K562 (cell line): ENCODE data around the gene DYNLT2. TPM values are rescaled to one million over a fixed set of nuclear protein-coding genes. Genes with fewer than 3 reads are reported as not detected.

Experiments
- ATAC-seq: fragments of 200-7000 bp; cut with Tn5 transposase; 3 replicates; pipeline ENCODE4 v1.9.1; 2020; ENCODE audit warnings: moderate library complexity
- BruUV-seq: library from RNA; stranded (reverse); fragments of 400-500 nt; replicated peaks from 2 replicates; lab custom pipeline; 2021; lab: Mats Ljungman, UMichigan
- CTCF ChIA-PET: fragments of 300-600 bp; formaldehyde crosslinking; extraction: SDS; loops from one replicate; lab custom pipeline; 2021; ENCODE audit warnings: low intra/inter-chr PET ratio; lab: Yijun Ruan, JAX
- POLR2A ChIA-PET: fragments of 300-600, 350-650 bp; sonication (Branson Sonifier 250); formaldehyde crosslinking; extraction: SDS; loops from one replicate; lab custom pipeline; 2021; ENCODE audit warnings: antibody characterized with exemption, inconsistent platforms; lab: Yijun Ruan, JAX
- DNase-seq, 4 experiments: peaks; one replicate each; pipeline versions ENCODE4 v3.0.0 to v3.0.0-alpha.2; 2011 to 2018; ENCODE audit warnings: low spot score in 3 of 4, mixed read lengths in 3 of 4; ENCODE audit errors: extremely low read depth in 1 of 4
- FAIRE-seq: peaks from 2 replicates; lab custom pipeline; 2011; peaks lifted over from hg19 to GRCh38; lab: Jason Lieb, UNC
- H2AFZ ChIP-seq: 2 replicates; pipeline ENCODE4 v1.6.0; 2011; ENCODE audit warnings: low read depth, low read length, control low read depth, inconsistent platforms
- H3K27ac ChIP-seq: fragments of 200-600 bp; 3 replicates; pipeline ENCODE4 v1.8.0; 2011; ENCODE audit warnings: low read depth, mild to moderate bottlenecking, control low read depth, inconsistent platforms, low read length, moderate library complexity, mixed read lengths; ENCODE audit errors: extremely low read depth
- H3K27me3 ChIP-seq, 2 experiments: fragments of 300-600 bp in 1 of 2; 2 replicates in 1 of 2; 3 replicates in 1 of 2; pipeline versions ENCODE4 v1.6.0 to v1.8.0; 2011; ENCODE audit warnings: inconsistent platforms in 2 of 2, low read length in 2 of 2, mild to moderate bottlenecking in 1 of 2, mixed read lengths in 1 of 2, moderate library complexity in 1 of 2; ENCODE audit not compliant: control insufficient read depth in 2 of 2, insufficient read depth in 2 of 2
- H3K36me3 ChIP-seq: fragments of 300-600 bp; 3 replicates; pipeline ENCODE4 v1.8.0; 2011; ENCODE audit warnings: mild to moderate bottlenecking, low read length, inconsistent platforms; ENCODE audit not compliant: control insufficient read depth, insufficient read depth
- H3K4me1 ChIP-seq, 2 experiments: fragments of 200-600 bp in 1 of 2; replicated peaks in 1 of 2; 2 replicates in 1 of 2; 3 replicates in 1 of 2; pipeline versions ENCODE4 v1.5.1 to v1.8.0; 2011; ENCODE audit warnings: inconsistent platforms in 2 of 2, low read length in 2 of 2, mild to moderate bottlenecking in 1 of 2, mixed read lengths in 1 of 2, moderate library complexity in 1 of 2; ENCODE audit not compliant: control insufficient read depth in 2 of 2, insufficient read depth in 2 of 2
- H3K4me2 ChIP-seq: 2 replicates; pipeline ENCODE4 v1.6.1; 2011; ENCODE audit warnings: low read length, control low read depth, inconsistent platforms, mixed read lengths; ENCODE audit not compliant: insufficient read depth
- H3K4me3 ChIP-seq: fragments of 200-600 bp; sonication (generic), shearing (Covaris generic); 2 replicates; pipeline ENCODE4 v1.5.1; 2016; ENCODE audit warnings: control low read depth, inconsistent platforms
- H3K79me2 ChIP-seq: fragments of 200-600 bp; 3 replicates; pipeline ENCODE4 v1.8.0; 2011; ENCODE audit warnings: low read length, inconsistent platforms; ENCODE audit not compliant: control insufficient read depth, insufficient read depth
- H3K9ac ChIP-seq, 2 experiments: 2 replicates each; pipeline versions ENCODE4 v1.6.0 to v1.6.1; 2011; ENCODE audit warnings: low read depth in 2 of 2, low read length in 2 of 2, control low read depth in 1 of 2, inconsistent platforms in 1 of 2, mild to moderate bottlenecking in 1 of 2, mixed read lengths in 1 of 2; ENCODE audit not compliant: insufficient read depth in 1 of 2
- H3K9me1 ChIP-seq: one replicate; pipeline ENCODE4 v1.6.0; 2011; ENCODE audit warnings: inconsistent platforms, mild to moderate bottlenecking, low read length, moderate library complexity; ENCODE audit not compliant: control insufficient read depth, insufficient read depth
- H3K9me3 ChIP-seq: replicated peaks from 2 replicates; pipeline ENCODE4 v1.5.1; 2011; ENCODE audit warnings: low read depth, low read length, inconsistent platforms; ENCODE audit not compliant: control insufficient read depth, insufficient read depth
- H4K20me1 ChIP-seq: replicated peaks from 2 replicates; pipeline ENCODE4 v1.6.1; 2011; ENCODE audit warnings: low read length, inconsistent platforms, mixed read lengths; ENCODE audit not compliant: control insufficient read depth, insufficient read depth
- CBX2 ChIP-seq: fragments of 200-600 bp; sonication (generic); IDR thresholded peaks from one replicate; pipeline ENCODE4 v1.6.1; 2012; ENCODE audit warnings: mild to moderate bottlenecking, low read length, inconsistent platforms; ENCODE audit not compliant: insufficient read depth, poor library complexity, severe bottlenecking
- NBN ChIP-seq: fragments of 450-650 bp; IDR thresholded peaks from 2 replicates; pipeline ENCODE4 v1.6.1; 2016; ENCODE audit warnings: low read depth, mild to moderate bottlenecking
- SMARCA5 ChIP-seq: fragments of 450-650 bp; IDR thresholded peaks from 2 replicates; pipeline ENCODE4 v1.6.1; 2016
- ZNF408 ChIP-seq: fragments of 250-450 bp; sonication (Bioruptor Pico); IDR thresholded peaks from 2 replicates; pipeline ENCODE4 v1.4.0; 2020; ENCODE audit warnings: low read depth, mild to moderate bottlenecking, moderate library complexity
- WGBS: fragments of 100-300 bp; shearing (Covaris generic); methylation state at CpG from one replicate; pipeline ENCODE4 v1.1.6; 2016; ENCODE audit warnings: low coverage, mixed read lengths; ENCODE audit not compliant: insufficient coverage; ENCODE audit errors: missing lambda C conversion rate; 5-methylcytosine and 5-hydroxymethylcytosine counted together
- in situ Hi-C: fragments of 300-500 bp; cut with MboI; formaldehyde crosslinking; loops from 4 replicates; pipeline ENCODE4 v1.15.0; 2018; ENCODE audit warnings: inconsistent platforms, mixed read lengths
- intact Hi-C: fragments of 100-400 bp; cut with micrococcal nuclease; formaldehyde crosslinking; loops from 2 replicates; pipeline ENCODE4 v1.14.2; 2022
- polyA plus RNA-seq, 8 experiments: library from polyadenylated mRNA; depleted of rRNA in 4 of 8; stranded (reverse) in 5 of 8; unstranded in 3 of 8; fragments of >200 nt; fragmentation: Nextera tagmentation in 2 of 8; fragmentation: Illumina TruSeq in 1 of 8; extraction: Ambion mirVana in 2 of 8; extraction: Trizol in 1 of 8; gene quantifications; 2 replicates each; pipeline versions ENCODE4 v1.2.1 to v1.2.3, GENCODE V29; 2011 to 2014; ENCODE audit warnings: inconsistent platforms in 1 of 8, missing spikeins in 1 of 8
- total RNA-seq, 7 experiments: library from RNA; depleted of rRNA in 6 of 7; stranded (reverse); fragments of >200 nt in 6 of 7; fragmentation: Illumina TruSeq in 2 of 7; extraction: Trizol in 2 of 7; gene quantifications; 2 replicates each; pipeline versions ENCODE4 v1.2.1 to v1.2.3, GENCODE V29; 2011 to 2021; ENCODE audit warnings: low replicate concordance in 1 of 7
- TF ChIP-seq, protein P1 (sequence below): fragments of 450-650 bp; formaldehyde crosslinking; conservative IDR thresholded peaks from 2 replicates; pipeline ENCODE4 v1.4.0; 2022; ENCODE audit warnings: mild to moderate bottlenecking, missing genetic modification characterization

The DYNLT2 gene
- total and polyA plus RNA-seq, 9 of the 15 experiments (the other 6 are each of a cell fraction or from before 2014, with no cell fraction given) = 2.0 to 12.8 (median 6.3) TPM

GRCh38 chr6:169788809-169789145, 37.4 kb upstream of the DYNLT2 start:
- Histone ChIP-seq H3K36me3 (no peaks in the 10 kb centered on the region), H3K27me3 (peaks cover 48 to 78% of the 10 kb centered on the region in 2 experiments), H3K9me3 (no peaks in the 10 kb centered on the region), H3K4me1 (peaks cover 11 to 20% of the 10 kb centered on the region in 2 experiments; a peak in 3 of 5 replicates), H3K4me2 (no peak overlapping the region), H3K9me1 (peaks cover 2% of the 10 kb centered on the region), H3K9ac (no peak overlapping the region), H3K4me3 (no peak overlapping the region), H3K79me2 (no peaks in the 10 kb centered on the region), H4K20me1 (peaks cover 19% of the 10 kb centered on the region; the same call in 1 of the 2 replicates), H2AFZ (no peak overlapping the region), H3K27ac (no peak overlapping the region)
- FAIRE-seq (peak; percentile 29), ATAC-seq (no peak), DNase-seq (no peak)
- POLR2A ChIA-PET = interaction anchor here (0.6 to 4.4 kb wide), 2 partner anchors 16 to 61 kb away, joined by 3 to 29 read pairs; no protein-coding TSS in a partner anchor
- in situ Hi-C loops (no loop called here), intact Hi-C loops (no loop called here)
- BruUV-seq = no TSS peak
- 6% methylated on average over 4 of the region's 4 CpGs for WGBS
- CTCF ChIA-PET = interaction anchor here (2.8 kb wide), 1 partner anchor 741 kb away, joined by 20 read pairs; no protein-coding TSS in a partner anchor
- TF ChIP-seq CBX2 = peak; percentile 36
- TF ChIP-seq ZNF408 = no peak
- TF ChIP-seq, protein P1, sequence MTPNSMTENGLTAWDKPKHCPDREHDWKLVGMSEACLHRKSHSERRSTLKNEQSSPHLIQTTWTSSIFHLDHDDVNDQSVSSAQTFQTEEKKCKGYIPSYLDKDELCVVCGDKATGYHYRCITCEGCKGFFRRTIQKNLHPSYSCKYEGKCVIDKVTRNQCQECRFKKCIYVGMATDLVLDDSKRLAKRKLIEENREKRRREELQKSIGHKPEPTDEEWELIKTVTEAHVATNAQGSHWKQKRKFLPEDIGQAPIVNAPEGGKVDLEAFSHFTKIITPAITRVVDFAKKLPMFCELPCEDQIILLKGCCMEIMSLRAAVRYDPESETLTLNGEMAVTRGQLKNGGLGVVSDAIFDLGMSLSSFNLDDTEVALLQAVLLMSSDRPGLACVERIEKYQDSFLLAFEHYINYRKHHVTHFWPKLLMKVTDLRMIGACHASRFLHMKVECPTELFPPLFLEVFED (CRISPR knock-in tag) = no peak
- no peak for TF ChIP-seq NBN
- no peak for TF ChIP-seq SMARCA5
